AG09309 (cell line): ENCODE data around the gene TBX20.

Source experiments
- DNase-seq: peaks from one replicate; pipeline ENCODE4 v3.0.0-alpha.2; 2010; ENCODE audit warnings: low read depth
- H3K4me3 ChIP-seq: 2 replicates; pipeline ENCODE4 v1.5.1; 2011; ENCODE audit warnings: mild to moderate bottlenecking, low read depth, low read length, moderate library complexity; ENCODE audit not compliant: control insufficient read depth
- TF ChIP-seq, protein P1 (sequence below): IDR thresholded peaks from 2 replicates; pipeline ENCODE4 v1.5.1; 2011; ENCODE audit warnings: mild to moderate bottlenecking, low read depth, low read length, inconsistent platforms; ENCODE audit not compliant: insufficient read depth, control insufficient read depth; ENCODE audit errors: missing control alignments

Gene TBX20

DNA sequence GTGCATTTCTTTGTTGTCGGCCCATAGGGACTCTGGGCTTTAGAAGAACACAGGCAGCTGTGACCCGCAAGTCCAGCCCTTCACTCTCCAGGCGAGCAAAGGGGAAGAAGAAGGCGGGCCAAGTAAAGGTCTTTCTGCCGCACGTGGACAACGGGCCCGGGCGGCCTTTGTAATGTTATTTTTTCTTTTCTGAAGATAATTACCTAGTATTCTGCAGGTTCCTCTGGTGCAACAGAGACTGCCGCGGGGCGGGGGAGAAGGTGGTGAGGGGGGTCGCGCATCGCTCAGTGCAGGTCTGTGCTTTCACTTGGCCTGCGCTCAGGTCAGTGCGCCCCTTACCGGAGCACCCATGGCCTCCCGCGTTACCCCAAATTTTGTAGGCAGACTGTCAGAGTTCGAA, 7.1 kb upstream of the TBX20 start:
- no peak overlapping the region for H3K4me3 ChIP-seq
- no peak for DNase-seq
- TF ChIP-seq, protein P1, sequence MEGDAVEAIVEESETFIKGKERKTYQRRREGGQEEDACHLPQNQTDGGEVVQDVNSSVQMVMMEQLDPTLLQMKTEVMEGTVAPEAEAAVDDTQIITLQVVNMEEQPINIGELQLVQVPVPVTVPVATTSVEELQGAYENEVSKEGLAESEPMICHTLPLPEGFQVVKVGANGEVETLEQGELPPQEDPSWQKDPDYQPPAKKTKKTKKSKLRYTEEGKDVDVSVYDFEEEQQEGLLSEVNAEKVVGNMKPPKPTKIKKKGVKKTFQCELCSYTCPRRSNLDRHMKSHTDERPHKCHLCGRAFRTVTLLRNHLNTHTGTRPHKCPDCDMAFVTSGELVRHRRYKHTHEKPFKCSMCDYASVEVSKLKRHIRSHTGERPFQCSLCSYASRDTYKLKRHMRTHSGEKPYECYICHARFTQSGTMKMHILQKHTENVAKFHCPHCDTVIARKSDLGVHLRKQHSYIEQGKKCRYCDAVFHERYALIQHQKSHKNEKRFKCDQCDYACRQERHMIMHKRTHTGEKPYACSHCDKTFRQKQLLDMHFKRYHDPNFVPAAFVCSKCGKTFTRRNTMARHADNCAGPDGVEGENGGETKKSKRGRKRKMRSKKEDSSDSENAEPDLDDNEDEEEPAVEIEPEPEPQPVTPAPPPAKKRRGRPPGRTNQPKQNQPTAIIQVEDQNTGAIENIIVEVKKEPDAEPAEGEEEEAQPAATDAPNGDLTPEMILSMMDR, result no peak

DNA sequence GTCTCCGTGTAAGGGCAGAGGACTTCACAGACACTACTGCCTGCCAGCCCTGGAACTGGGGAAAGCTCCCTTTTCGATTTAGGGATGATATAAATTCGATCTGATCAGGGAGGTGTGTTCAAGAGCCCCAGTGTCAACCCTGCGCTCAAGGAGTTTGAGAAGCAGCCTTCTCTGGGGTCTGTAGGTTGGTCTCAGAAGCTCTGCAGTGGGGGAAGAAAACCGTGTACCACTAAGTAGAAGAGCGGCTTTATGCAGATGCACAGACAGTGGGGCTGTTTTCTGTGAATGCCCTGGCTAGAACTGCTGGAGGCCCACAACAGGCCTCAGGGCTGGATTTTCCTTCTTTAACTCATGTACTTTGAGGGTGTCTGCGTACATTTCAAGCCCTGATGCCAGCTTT, 6.3 kb upstream of the TBX20 start:
- TF ChIP-seq, protein P1, result no peak
- no peak overlapping the region for H3K4me3 ChIP-seq
- DNase-seq, result no peak

DNA sequence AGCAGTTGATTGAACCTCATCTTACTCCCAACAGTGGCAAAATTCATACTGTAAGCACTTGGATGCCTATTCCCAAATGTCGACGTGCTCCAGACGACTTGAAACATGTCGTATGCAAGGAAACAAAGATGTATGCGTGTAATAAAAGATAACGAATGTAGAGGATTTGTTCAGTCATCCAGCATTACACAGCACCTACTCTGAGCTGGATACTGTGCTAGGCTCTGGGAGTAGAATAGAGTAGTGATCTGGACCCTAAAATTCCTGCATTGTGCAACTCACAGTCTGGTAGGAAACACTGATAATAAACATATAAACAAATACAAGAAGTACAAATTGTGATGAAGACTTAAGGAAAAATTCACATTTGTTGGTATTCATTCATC, 5.6 kb upstream of the TBX20 start:
- no peak for DNase-seq
- no peak overlapping the region for H3K4me3 ChIP-seq
- TF ChIP-seq, protein P1, result no peak

DNA sequence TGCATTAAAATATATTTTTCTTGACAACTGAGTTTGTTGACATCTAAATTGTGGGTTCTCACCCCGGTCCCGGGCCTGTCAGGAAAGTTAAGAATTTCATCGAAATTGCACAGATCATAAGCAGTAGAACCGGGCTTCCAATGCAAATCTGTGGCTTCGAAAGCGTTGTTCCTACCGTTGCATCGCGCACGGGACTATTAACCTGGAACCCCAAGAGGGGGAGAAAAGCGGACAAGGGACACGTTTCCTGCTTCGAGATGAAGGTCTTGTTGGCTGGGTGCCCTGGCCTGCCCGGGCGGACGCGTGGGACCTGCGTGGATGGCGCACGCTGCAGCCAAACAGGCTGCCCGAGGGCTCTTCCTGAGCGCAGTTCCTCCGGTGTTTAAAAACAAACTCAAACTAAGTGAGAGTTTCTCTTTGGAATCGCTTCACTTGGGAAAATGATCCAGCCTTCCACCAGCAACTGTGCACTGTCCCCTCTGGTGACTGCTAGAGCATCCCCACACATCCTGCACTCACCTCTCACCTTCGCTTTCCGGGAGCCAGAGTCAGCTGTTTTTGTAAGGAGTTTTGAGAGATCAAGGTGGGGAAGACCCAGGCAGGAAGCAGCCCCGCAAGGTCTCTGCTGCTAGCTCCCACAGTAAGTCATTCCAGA, 5.1 kb upstream of the TBX20 start:
- TF ChIP-seq, protein P1, result no peak
- no peak overlapping the region for H3K4me3 ChIP-seq
- no peak for DNase-seq

DNA sequence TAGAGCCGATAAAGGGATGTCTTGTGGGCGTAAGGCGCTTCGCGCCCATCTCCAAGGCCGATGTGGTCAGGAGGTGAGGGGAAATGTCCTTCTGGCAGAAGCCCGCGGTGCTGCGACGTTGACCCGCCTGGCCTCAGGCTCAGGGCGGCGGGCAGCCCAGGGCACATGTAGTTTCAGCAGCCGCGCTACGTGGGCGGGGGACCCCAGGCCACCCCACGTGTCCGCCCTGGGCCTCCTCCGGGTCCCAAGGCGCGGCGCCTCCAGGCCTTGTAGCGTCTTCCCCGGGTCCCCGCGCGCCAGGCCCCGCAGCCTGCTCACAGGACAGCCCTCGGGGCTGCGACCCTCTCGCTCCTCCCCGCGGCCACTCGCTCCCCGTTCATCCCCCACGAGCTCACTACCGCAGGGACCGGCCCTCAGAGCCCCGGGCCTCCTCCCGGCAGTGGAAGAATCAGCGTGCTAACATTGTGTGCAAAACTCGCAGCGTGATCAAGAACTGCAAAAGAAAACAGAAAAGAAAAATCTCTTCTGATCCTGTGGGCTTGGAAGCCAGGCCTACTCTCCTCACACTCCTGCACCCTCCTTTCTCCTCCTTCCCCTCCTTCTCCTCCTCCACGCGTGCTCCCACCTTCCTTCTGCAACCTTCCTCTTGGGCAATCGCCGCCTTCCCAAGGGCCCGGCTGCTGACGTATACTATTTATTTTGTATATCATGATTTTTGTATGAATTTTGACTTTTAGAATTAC, 4.4 kb upstream of the TBX20 start:
- H3K4me3 ChIP-seq, result no peak overlapping the region
- DNase-seq, result no peak
- TF ChIP-seq, protein P1, result no peak

DNA sequence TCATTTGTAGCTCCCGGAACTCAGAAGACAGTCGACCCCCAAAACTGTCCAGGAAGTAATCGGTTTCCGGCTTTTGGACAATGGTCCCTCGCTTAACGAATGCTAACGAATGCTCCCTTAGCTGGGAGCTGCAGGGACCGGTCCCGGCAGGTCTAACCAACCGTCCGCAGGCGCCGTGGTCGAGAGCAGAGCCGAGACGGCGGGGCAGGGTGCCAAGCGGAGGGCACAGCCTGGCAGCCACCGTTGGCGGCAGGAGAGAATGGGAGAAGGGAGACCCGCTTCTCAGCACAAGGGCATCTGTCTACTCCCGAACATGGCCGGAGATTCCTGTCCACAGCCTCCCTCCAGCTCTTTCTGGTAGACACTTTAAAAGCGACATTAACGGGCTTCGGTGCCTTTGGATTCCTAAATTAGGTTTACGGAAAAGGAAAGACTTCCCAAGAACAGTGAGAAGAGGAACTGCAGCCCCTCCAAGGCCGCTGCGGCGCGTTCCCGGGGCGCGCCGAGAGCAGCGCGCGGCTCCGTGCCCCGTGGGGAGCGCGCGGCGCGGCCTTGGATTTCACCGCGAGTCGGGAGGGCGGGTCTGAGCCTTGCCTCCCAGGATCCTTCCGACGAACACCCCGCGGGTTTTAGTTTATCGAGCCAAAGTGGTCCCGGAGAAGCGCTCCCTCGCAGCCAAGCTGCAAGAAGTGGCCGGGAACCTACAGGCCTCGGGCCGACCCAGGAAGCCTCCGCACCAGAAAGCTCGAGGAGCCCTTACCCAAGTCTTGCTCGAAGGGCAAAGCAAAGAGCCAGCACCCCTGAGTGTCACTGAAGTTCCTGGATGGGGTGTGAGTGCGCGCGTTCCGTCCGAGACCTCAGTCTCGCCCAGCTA, 3.6 kb upstream of the TBX20 start:
- no peak overlapping the region for H3K4me3 ChIP-seq
- TF ChIP-seq, protein P1, result no peak
- no peak for DNase-seq
